Dermis microvascular lymphatic vessel endothelial cell (primary cell): Measurements from ENCODE around the gene MYLK2. TPM values are rescaled to one million over a fixed set of nuclear protein-coding genes. Genes with fewer than 3 reads are reported as not detected.

Experiments used
- DNase-seq, 2 donors: peaks; one replicate each; pipeline versions ENCODE4 v3.0.0 to v3.0.0-alpha.2; 2010; ENCODE audit warnings: low read depth in 2 of 2
- total RNA-seq: library from RNA; depleted of rRNA; stranded (reverse); fragments of >200 nt; gene quantifications from 2 replicates; pipeline ENCODE4 v1.2.1, GENCODE V29; 2014

MYLK2 gene
- total RNA-seq, 1 donor from 2014 or later: 14.5 TPM

- DNase-seq: no peak
These were observed 34.3 kb downstream of the MYLK2 start for GRCh38 chr20:31853481-31853880.

DNA sequence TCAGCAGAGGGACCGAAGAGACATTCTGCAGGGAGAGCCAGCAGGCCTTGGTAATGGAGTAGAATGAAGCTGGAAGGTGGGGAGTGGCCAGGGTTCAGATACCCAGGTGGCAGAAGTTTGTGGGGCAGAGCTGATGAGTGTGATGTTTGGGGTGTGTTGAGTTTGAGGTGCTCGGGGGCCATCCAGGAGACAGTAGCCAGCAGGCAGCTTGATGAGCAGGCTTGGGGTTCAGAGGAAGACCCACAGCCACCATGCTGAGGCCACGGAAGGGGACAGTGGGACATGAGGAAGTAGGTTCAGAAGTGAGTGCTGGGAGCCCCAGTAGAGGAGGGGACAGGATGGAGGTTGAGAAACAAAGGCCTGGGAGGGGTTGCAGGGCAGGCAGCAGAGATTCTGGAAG, 37.4 kb downstream of the MYLK2 start:
- no peak for DNase-seq

DNA sequence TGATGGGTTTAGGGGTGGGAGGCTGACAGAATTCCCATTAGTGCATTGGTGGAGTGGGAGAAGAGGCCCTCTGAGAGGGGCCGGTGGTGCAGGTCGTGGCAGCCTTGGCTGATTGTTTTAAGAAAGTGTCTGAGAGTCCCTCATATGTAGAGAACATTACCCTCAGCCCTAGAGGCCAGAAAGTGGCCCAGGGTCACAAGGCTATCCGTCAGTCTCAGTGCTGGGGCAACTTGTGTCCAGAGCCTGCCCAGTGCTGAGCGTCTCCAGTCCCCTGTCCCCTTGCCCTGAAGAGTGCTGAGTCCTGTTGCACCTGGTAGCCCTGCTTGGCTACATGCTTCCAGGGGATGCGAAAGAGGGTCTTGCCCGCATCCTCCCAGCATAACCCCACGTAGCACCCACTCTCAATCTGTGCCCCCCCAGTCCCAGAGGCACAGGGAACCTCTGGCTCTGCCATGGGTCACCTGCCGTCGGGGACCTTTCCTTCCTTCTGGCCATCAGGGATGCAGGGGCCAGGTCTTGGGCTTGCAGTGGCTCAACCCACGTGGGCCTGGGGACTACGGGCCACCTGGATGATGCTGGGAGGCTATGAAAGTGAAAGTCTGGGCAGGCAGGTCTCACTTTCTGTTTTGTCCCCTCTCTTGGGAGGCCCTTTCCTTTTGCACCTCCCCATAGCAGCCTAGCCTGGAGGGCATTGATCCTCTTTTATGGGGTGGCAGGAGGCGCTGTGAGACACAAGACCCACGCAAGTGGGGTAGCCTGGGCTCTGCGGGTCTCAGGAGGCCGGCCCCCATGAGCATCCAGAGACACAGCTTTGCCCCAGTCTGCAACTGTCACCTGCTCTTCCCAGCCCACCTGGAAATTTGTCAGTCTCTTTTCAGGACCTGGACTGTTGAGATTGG, 39.0 kb downstream of the MYLK2 start:
- no peak for DNase-seq

DNA sequence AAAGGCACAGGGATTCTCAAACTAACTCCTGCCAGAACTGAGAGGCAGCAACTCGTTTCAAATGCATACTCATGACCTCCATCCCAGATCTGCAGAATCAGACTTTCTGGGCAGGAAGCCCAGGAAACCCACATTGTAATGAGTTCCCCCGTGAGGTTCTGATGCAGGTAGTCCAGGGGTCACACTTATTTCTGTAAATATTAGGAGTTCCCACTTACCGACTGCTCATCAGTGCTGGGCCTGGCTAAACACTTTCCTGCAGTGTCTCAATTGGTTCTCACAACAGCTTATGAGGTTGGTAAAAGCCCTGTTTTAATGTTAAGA, 39.6 kb downstream of the MYLK2 start:
- DNase-seq: no peak

- no peak for DNase-seq
These were observed 40.3 kb downstream of the MYLK2 start for GRCh38 chr20:31859266-31859997.

- no peak for DNase-seq
These were observed 40.8 kb downstream of the MYLK2 start for GRCh38 chr20:31859998-31860380.

GRCh38 chr20:31860390-31861134, 41.4 kb downstream of the MYLK2 start:
- no peak for DNase-seq

- no peak for DNase-seq
These were observed 41.9 kb downstream of the MYLK2 start for GRCh38 chr20:31861135-31861384.

DNA sequence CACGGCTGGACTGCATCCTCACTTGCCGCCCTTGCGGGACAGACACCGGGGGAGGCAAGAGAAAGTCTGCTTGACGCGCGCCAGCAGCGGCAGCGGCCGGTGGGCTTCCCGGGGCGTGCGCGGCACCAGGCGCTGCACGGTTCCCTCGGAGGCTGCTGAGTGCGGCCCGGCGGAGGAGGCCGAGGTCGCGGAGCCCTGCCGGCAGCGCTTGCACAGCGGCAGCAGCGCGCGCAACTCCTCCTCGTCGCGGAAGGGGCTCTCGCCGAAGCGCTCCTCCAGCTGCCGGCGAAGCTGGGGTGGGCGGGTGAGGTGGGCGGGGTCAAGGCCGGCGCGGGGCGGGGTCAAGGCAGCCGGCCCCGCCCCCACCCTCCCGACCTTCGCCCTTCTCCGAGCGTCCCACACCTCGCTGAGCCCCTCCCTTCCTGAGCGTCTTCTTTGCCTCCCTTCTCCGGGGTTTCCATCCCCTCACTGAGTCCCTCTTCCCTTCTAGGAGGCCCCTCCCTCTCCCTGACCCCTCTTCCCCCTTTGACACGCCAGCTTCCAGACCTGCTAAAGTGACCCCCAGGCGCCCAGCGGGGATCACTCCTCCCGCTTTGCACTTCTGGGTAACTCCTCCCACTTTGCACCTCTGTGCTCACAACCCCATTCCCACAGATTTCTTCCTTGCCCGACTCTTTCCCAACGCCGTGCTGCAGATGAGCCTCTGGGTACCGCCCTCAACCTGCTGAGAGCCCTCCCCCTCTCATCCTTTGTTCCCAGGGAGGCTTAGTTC, 42.4 kb downstream of the MYLK2 start:
- peak in 1 of 2 donors; percentile 67 for DNase-seq

DNA sequence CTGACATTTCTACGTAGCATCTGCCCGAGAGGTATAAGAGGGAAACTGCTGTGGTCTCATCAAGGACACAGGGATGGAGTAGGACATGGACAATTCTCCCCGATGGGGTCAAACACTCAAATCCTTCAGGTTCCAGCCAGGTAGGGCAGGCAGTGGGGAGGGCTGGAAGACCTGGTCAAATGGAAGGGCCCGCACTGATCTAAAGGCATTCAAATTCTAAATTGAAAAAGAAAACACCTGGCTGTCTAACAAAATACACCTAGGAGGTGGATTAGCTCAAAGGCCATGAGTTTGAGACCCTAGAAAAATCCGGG, 43.0 kb downstream of the MYLK2 start:
- no peak for DNase-seq

DNA sequence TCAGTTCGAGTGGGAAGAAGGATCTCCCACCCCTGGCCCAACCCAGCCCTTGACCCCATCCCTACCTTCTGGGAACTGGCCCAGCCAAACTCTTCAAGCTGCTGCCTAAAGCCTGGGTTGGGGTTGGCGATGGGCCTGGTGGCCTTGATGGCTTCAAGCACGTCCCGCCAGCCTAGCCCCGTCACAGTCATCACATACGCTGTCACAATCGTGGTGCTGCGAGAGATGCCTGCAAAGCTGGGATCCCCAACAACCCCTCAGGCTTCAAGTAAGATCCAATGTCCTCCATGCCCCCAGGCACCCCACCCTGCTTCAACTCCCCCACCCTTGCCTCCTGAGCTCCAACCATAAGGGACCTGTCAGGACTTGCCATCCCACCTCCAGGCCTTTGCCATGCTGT, 43.4 kb downstream of the MYLK2 start:
- DNase-seq: no peak

DNA sequence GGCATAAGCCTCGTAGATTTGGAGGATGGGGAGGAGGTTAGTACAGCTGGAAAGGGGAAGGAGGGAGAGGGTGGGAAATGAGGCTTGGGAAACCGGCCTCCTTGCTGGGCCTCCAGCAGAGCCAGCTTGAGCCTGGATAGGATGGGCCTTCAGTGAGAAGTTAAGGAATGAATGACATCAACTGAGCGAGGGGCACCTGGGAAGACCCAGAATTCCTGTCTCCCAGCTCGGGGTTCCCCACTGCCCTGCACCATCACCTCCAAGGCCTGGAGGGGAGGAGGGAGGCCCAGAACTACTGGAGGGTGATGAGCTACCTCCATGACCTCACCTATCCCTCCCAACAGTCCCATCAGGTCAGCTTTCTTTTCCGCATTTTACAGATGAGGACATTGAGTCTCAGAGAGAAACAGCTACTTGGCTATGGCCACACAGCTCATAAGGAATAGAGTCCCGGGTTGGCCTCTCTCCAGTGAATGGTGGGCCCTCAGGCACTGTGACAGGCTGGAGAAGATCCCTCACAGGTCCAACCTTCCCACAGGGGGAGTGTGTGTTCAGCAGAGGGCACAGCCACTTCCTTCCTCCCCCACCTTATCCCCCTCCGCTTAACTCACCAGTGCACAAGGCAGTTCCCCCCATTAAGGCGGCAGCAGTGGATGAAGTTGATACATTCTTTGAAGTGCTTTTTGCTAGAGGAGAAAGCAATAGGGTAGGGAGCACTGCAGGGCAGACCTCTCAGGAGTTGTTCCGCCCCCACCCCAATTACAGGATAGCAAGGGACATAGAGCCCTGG, 44.3 kb downstream of the MYLK2 start:
- no peak for DNase-seq

- no peak for DNase-seq
These were observed 45.6 kb downstream of the MYLK2 start for GRCh38 chr20:31864521-31865400.

DNA sequence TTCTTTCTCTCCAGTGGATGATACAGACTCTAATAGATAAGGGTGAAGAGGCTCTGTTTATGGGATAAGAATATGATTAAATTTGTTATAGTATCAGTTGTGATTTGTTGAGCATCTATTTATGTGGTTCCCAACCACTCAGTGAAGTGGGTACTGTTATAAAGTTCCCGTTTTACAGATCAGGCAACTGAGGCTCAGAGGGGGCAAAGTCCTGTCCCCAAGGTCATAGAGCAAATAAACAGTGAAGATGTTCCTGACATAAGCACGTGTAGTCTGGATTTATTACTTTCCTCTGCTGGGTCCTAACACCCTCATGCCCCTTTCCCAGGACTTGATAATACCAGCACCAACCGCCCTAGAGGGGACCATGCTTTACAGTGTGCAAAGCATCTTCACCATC, 47.1 kb downstream of the MYLK2 start:
- no peak for DNase-seq

- DNase-seq: no peak
These were observed 49.9 kb downstream of the MYLK2 start for GRCh38 chr20:31868853-31869672.

DNA sequence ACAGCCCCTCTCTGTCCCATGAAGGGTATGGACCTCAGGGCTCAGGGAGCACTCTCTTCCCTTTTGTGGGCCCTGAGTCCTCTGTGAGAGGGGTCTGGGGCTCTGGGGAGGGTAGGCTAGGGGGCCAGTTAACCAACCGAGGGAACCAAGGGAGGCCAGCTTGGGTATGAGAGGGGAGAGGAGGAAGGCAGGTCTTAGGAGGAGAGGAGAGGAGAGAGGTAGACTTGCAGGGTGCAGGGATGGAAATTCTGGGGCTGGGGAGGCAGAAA, 50.5 kb downstream of the MYLK2 start:
- DNase-seq: no peak

- DNase-seq: no peak
These were observed 51.0 kb downstream of the MYLK2 start, which contains the start of the genes DUSP15 and TTLL9 for GRCh38 chr20:31869942-31870725. DUSP15 (minus strand) TSS chr20:31870527; CDS start chr20:31870337, 190 bp downstream. TTLL9 (plus strand) TSS chr20:31870634; CDS start chr20:31871127, 493 bp downstream.
